ENCODE data around the gene RGL2. TPM values are rescaled to one million over a fixed set of nuclear protein-coding genes. Genes with fewer than 3 reads are reported as not detected.

Gene RGL2
- total and polyA plus RNA-seq, 2 donors (not counting 3 experiments of a cell fraction or from before 2014, with no cell fraction given): 87.7 to 90.3 TPM

GRCh38 chr6:33290459-33290858, 8.3 kb downstream of the RGL2 start:
- H3K27me3 ChIP-seq (ENCODE audit: control insufficient read depth in 2 of 2, insufficient read depth in 2 of 2, low read length in 2 of 2): no peaks in the 10 kb centered on the region
- POLR2A ChIA-PET: no interaction called here
- no peaks in the 10 kb centered on the region for H4K20me1 ChIP-seq (replicated peaks; ENCODE audit: control insufficient read depth, extremely low read depth, insufficient read depth, low read length)
- H3K4me1 ChIP-seq (ENCODE audit: control insufficient read depth, extremely low read depth, insufficient read depth, low read length): peaks cover 13% of the 10 kb centered on the region
- H3K36me3 ChIP-seq (ENCODE audit: control insufficient read depth in 2 of 2, extremely low read depth in 1 of 2, insufficient read depth in 2 of 2, low read length in 2 of 2): peaks cover 14 to 36% of the 10 kb centered on the region in 2 experiments
- no peak overlapping the region for H2AFZ ChIP-seq (ENCODE audit: low read depth, low read length)
- FAIRE-seq: no peak
- no peak for DNase-seq (ENCODE audit: low read depth, low spot score)
- peaks cover 27% of the 10 kb centered on the region for H3K79me2 ChIP-seq (ENCODE audit: control insufficient read depth, insufficient read depth, low read length)
- no peak overlapping the region for H3K27ac ChIP-seq (ENCODE audit: insufficient read depth, low read depth, low read length)
- no peaks in the 10 kb centered on the region for H3K9me3 ChIP-seq (replicated peaks; ENCODE audit: control insufficient read depth, insufficient read depth, low read length)
- H3K9me1 ChIP-seq (replicated peaks; ENCODE audit: control insufficient read depth, extremely low read depth, insufficient read depth, low read length): no peaks in the 10 kb centered on the region
- intact Hi-C loops (cut with micrococcal nuclease) (no loop called here), dilution Hi-C loops (cut with MboI; ENCODE audit: extremely low pct_ligation_motif_present, low sequenced_read_pairs) (no loop called here)
- H3K4me3 ChIP-seq (replicated peaks in 1 of 3; ENCODE audit: insufficient read depth in 1 of 3, low read depth in 1 of 3, low read length in 3 of 3): no peak overlapping the region
- TF ChIP-seq JUN (IDR thresholded peaks at IDR 0.05; ENCODE audit: borderline replicate concordance, insufficient read depth, insufficient read length, low read depth) (no peak), POLR2A (IDR thresholded peaks at IDR 0.05; ENCODE audit: low read depth, low read length) (no peak), CTCF (IDR thresholded peaks at IDR 0.05; ENCODE audit: extremely low read depth in 1 of 2, insufficient read depth in 1 of 2, low read depth in 1 of 2, low read length in 2 of 2) (no peak), EZH2 (IDR thresholded peaks at IDR 0.05; ENCODE audit: borderline replicate concordance, low read depth, low read length, severe bottlenecking) (no peak), MAX (IDR thresholded peaks at IDR 0.05; ENCODE audit: insufficient read depth, insufficient read length) (no peak), GATA2 (IDR thresholded peaks at IDR 0.05; ENCODE audit: insufficient read depth, insufficient read length, low read depth, low read length) (no peak), POLR2AphosphoS5 (IDR thresholded peaks at IDR 0.05; ENCODE audit: insufficient read depth, low read depth, low read length) (no peak), MYC (IDR thresholded peaks at IDR 0.05; ENCODE audit: low read depth, low read length) (no peak), FOS (IDR thresholded peaks at IDR 0.05; ENCODE audit: borderline replicate concordance, insufficient read depth, low read length) (no peak)
- no TSS peak for BruUV-seq (replicated peaks)
- H3K4me2 ChIP-seq (ENCODE audit: insufficient read depth, low read length): peak overlapping the region; percentile 79
- CTCF ChIA-PET: interaction anchor here (1.1 to 2.1 kb wide), 3 partner anchors 9 to 13 kb away, joined by 3 to 7 read pairs (median 3); partner anchors contain the start of gene B3GALT4
- peak overlapping the region; percentile 65 for H3K9ac ChIP-seq (replicated peaks; ENCODE audit: extremely low read depth, insufficient read depth, low read length)

Data from endothelial cell of umbilical vein (primary cell).